Embryonic facial prominence (tissue), 1 donor: ENCODE results near the gene ITPR1.
"Not testable (repeated sequence)": the region's sequence is repeated elsewhere in the genome, so short reads cannot be mapped to it uniquely, and the experiment has no call there.

ENCODE experiments used
- DNase-seq: peaks from one replicate; pipeline ENCODE4 v3.0.0-alpha.2; 2016; ENCODE audit errors: extremely low spot score

Gene ITPR1

DNA sequence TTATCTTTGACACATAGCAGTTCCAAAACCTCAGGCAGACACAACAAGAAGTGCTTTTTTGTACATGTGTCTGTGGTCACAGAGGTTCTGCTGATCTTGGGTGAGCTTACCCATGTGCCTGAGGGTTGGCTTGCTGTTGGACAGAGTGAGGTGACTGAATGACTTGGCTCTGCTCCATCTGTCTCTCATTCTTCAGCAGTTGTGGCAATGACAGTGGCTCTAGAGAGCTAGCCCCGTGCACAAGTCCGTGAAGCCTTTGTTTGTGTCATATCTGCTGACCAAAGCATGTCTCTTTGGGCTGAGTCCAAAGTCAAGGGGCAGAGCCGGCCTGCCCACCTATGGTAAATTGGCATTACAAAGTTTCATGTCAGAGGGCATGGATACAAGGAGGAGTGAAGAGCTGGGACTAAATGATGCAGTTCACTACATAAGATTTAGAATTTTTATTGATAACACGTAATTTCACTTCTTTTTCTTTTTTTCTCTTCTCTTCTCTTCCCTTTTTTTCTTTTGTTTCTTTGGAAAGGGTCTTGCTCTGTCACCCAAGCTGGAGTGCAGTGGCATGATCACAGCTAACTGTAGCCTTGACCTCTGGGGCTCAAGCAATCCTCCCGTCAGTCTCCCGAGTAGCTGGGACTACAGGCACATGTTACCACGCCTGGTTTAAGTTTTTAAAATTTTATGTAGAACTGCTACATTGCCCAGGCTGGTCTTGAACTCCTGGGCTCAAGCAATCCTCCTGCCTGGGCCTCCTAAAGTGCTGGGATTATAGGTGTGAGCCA, 77.9 kb downstream of the ITPR1 start:
- DNase-seq: no peak

DNA sequence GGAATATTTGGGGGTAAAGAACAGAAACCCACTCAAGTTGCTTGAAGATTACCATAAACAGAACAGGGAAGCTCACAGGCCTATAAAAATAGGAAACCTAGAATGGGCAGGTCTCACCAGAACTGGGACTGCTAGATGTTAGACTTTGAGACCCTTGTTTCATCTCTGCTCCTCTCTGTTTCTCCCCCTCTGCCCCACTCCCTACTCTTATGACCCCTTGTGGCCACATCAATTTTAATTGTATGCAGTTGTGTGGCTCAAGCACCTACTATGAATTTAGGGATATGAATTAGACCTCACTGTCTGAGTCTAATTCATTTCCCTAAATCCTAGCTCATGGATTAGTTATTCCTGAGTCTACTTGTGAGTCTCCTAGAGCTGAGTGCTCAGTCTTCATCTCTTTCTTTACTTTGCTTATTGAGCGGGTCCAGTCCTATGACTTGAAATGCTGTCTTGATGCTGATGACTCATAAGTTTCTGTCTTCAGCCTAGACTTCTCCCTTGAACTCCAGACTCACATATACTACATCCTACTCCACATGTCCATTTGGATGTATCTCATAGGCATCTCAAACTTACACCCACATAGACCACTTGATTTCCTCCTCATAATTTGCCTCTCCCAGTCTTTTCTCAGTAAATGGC, 78.7 kb downstream of the ITPR1 start:
- DNase-seq: no peak

DNA sequence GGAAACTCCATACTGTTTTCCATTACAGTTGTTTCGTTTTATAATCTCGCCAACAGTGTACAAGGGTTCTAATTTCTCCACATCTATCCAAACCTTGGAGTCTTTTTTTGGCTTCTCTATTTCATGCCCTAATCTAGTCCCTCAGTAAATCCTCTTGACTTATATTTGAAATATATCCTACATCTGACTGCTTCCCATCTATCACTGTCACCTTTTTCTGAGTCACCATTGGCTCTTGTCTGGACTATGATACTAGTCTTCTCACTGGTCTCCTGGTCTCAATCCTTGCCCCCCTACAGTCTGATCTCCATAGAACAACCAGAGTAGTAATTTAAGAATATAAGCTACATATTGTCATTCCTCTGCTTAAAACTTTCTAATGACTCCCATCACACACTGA, 80.0 kb downstream of the ITPR1 start:
- DNase-seq: no peak

DNA sequence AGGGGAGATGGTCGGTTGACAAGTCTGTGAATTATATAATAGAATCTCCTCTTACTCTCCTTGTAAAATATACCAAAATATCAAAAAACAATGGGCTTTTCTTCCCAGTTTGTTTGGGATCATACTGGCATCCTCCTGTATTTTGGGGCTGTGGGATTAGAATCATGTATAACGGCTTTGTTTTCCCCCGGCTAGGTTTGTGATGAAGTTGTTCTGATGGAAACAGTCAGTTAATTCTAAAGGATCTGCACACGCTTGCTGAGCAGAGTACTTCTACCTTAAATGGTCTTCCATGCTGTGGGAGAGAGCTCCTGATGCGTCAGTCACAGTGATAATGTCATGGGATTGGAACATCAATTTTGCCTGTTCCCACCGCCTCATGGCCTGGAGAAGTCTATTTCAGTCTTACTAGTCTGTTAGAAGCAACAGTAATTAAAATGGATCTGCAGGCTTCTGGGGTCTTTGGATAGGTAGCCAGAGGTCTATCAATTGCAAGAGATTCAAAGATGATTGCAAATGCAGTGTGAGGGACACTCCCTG, 81.3 kb downstream of the ITPR1 start:
- DNase-seq: no peak

DNA sequence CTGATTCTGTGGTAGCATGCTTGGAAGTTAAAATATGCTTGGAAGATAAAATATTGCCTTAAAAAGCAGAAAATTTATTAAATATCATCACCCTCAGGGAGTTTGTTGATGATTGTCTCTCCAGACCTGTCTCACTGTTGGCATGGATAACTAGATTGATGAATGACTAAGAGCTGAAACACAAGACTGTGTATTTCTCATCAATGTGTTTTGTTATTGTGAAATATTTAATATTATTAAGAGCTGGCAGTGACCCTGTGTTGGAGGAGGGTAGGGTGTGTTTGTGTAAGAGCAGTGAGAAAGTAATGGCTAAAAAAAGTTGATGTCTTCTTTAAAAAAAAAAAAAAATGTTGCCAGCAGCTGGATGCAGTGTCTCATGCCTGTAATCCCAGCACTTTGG, 82.2 kb downstream of the ITPR1 start:
- DNase-seq: no peak

DNA sequence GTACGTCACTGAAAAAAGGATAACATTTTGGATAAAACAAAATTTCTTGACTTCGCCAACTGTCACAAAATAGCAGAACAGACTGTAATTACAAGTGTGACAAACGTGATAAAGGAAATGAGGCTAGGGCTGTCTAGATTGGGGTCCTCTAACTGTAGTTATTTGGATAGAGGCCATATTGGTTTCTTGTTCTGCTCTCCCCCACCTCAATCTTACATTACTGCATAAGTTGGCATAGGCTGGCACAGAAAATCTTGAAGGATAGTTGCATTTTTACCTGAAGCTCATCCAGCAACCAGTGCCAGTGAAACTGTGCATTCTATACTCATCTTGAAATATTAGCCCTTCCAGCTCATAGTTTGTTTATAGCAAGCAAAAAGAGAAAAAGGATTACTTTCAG, 84.6 kb downstream of the ITPR1 start:
- DNase-seq: no peak

DNA sequence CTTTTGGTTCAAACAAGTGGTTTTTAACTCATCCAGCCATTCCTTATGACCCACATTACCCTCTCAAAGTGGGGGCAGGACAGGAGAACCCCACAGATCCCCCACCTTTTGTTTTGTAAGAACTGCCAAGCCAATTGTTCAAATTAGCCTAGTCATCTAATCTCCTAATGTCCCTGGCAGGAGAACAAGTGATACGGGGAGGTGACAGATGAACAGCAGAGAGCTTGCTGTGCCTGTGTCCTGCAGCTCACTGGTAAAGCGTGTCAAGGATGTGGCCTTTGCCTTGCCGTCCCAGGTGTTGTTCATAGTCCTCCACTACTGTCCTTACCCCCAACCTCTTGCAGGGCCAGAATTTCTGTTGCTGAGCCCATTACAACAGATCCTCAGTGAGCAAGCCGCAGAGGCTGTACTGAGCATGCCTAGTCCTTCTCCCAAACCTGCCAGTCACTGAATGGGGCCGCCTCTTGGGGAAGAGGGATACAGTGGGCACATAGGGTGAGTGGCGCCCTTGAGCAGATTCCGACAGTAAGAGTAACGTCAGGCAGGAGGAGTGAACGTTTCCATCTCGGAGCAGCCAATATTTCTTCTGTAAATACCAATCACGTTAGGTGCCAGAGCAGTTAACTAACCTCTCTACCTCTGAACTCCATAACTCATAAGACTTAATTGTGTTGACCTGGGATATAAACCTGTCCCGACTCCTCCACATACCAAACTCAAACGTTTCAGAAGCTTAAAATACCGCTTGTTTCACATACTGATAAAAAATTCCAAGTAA, 87.4 kb downstream of the ITPR1 start:
- no peak for DNase-seq

DNA sequence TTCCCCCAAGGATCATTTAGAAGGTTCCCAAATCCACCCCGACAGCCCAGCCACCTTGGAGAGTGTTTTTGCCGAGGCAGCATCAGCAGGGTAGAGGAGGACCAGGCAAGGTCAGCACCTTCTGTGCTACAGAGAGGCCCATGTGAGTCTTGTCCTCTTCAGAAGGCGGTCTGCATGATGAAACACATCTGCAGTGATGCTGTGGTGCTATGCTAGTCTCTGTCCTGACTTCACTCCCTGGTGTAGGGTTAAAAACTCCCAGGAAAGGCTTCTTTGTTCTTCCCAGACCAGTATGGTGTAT, 87.9 kb downstream of the ITPR1 start:
- no peak for DNase-seq

DNA sequence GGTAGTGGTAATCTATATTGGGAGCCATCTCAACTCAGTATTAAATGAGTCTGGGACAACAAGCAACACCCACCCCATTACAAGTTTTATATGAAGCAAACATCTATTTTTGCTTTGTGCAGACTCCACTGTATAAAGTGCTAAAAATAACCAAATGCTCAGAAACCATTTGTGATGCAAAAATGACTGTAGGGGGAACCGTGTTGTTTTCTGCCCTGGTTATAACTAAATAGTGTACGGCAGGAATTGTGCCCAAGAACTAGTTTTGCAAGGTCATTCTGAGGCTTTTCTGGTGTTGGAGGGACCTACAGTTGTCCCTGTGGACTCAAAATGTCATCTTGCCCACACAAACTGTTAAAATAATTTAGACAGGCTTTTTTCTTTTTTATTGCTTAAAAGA, 88.3 kb downstream of the ITPR1 start:
- DNase-seq: no peak

DNA sequence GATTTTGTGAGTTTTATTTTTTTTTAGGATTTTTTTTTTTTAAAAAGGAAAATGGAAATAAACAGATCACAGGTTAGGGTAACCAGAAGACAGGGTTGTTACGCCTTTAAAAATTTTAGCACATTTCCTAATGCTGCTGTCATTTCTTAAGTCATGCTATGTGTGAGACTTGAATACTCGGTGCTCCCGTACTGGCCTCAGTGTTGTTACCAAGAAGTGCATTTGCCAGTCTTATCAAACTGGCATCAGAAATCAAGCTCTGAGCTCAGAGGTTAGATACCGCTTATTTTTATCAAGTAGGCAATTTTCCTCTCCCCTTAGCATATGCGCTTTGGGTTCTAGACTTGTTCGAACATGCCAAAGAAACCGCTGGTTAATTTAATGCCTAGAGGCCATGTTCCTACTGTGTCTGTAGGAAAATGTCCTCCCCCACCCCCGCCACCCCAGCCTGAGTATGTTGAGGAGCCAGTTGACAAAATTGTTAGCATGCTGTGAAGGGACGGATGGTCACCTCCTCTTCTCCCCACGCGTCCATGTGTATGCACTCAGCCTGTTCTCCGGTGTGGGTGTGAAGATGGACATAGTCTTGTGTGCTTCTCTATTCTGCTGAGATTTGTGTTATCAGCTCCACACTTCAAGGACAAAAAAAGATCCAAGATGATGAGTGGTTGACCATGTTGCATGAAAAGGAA, 88.9 kb downstream of the ITPR1 start:
- no peak for DNase-seq

DNA sequence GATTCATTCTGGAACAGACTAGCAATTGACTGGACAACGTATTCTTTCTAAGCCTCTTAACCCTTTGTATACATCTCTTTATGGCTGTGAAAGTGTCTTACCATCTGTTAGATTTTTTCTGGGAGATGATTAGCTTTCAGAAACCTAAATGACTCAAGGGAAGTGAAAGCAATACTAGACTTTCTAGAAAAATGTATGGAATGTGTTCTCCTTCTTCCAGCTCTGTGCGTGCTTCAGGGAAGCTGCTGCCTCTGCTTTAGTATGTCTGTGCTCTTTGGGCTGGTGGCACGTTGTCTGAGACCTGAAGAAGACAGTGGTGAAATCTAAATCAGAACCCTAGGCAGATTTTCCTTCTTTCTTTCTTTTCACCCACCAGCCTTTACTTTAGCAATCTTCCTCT, 89.5 kb downstream of the ITPR1 start:
- DNase-seq: no peak

DNA sequence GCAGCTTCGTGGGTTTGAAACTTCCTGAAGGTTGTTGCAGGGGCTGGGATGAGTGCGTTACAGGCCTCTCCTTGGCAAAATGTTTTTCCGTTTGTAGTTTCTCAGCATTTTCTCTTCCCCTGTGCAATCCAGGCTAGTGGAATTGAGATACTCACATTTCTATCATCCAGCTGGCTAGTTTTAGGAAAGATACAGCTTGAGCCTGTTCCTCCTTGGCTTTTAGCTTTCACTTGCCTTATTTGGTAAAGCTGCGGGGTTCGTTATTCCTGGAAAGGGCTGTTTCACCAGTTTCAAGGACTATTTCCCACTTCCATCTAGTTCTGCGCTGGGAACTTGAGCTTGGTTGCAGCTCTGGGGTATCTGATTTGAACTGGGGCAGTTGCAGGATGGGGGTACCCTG, 90.3 kb downstream of the ITPR1 start:
- no peak for DNase-seq

DNA sequence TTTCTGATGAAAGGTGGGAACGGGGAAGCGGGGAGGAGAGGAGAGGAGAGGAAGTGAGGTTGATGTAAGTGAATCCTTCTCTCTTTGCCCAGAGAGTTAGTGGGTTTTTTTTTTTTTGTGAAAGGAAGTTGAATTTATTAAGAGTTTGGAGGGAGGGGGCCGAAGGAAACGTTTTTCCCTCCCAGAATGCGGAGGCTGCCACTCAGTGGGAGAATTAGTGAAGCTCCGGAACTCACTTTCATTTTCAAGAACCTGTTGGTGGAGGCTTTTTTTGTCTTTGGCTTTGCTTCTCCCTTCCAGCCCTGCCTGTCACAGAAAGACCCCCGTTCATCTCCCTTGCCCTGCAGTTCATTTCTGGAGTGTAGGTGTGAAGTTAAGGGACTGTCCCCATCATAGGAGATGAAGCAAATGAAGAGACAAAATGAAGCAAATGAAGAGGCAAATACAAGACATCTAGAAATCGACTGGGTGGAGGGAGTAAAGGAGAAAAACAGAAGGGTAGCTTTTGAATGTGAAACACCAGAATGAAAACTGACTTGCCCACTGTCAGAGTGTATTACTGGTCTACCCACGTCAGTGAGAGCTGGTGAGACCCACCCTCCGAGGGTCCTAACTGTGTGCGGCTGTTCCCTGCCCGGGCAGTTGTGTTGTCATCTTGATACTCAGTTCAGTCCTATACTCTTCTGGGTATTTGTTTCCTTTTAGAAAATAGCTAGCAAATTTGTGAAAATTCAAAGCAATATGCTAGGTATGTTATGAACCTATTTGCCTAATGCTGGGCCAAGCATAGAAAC, 91.5 kb downstream of the ITPR1 start:
- no peak for DNase-seq

DNA sequence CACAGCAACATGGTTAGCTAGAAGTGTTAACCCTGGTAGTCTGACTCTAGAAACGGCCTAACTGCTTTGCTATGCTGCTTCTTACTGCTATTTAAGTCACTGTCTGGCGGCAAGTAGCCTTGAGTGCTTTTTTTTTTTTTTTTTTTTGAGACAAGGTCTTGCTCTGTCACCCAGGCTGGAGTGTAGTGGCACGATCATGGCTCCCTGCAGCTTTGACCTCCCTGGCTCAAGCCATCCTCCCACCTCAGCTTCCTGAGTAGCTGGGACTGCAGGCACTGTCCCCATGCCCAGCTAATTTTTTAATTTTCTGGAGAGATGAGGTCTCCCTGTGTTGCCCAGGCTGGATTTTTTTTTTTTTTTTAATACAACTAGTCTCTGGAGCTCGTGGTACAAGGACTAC, 93.2 kb downstream of the ITPR1 start:
- no peak for DNase-seq

DNA sequence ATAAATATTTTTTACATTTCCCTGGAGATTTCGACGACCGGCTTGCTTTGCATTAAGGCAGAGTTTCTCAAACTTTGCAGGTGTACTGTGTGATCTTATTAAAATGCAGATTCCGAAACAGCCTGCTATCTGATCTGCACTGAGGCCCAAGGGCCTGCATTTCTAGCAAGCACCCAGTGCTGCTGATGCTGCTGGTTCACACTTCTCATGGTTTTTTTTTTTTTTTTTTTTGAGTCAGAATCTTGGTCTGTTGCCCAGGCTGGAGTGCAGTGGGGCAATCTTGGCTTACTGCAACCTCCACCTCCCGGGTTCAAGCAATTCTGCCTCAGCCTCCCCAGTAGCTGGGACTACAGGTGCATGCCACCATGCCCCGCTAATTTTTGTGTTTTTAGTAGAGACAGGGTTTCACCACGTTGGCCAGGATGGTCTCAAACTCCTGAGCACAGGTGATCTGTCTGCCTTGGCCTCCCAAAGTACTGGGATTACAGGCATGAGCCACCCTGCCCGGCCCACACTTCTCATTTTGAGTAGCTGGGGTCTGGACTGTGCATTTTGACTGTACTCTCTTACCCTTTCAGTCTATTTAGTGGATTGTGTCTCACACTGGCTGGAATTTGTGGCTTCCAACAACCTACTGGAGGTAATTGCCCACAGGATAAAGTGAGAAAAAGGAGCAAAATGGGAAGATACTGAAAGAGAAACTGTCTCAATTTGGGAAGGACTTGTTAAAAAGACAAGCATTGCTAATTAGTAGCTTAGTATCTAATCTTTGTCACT, 94.1 kb downstream of the ITPR1 start:
- DNase-seq: no peak

DNA sequence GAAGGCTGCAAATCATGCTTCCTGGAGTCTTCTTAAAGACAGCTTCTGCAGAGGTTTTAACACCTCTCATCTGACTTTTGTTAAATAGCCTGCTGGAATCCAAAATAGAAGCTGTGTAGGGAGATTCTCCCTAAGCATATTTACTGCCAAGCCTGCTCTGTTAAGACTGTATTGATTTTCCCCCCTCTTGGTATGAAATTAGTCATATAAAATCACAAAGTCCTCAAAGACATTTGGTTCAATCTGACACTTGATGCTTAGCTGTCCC, 94.6 kb downstream of the ITPR1 start:
- no peak for DNase-seq

DNA sequence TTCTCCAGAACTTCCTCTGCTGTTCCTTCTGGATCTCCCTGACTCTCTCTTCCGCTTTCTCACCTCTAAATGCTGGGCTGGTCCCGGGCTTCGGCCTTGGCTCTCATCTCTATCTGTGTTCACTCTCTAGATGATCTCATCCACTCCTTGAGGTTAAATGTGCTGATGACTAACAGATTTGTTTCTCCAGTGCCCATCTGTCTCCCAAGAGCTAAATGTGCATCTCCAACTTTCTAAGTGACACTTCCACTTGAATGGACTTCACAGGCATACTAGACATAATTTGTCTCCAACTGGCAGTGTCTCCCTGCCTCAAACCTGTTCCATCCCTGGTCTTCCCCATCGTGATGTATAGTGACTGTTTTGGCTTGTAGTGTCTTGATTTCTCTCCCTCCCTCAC, 95.3 kb downstream of the ITPR1 start:
- DNase-seq: no peak

DNA sequence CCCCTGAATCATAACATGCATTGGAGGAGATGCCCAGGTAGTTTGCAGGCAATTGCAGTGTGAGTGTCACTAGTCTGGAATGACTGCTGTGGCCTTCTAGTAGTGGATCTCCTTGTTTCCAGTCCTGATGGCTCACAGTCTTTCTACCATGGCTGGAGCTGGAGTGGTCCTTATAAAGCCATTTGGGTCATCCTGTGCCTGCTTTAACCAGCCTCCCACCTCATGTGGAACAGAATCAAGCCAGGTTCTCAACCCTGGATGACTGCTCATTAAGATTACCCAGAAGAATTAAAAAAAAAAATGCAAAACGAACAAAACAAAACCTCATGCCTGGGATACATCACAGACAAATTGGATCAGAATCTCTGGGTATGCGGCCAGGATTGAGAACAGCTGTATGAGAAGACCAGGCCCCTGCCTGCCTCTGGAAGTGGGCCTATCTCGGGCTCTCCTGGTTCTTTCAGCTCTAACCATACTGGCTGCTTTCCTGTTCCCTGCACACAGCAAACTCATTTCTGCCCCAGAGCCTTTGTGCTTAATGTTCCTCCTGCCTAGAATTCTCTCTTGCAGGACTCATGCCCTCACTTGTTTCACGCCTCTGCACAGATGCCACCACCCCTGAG, 96.4 kb downstream of the ITPR1 start:
- DNase-seq: no peak

DNA sequence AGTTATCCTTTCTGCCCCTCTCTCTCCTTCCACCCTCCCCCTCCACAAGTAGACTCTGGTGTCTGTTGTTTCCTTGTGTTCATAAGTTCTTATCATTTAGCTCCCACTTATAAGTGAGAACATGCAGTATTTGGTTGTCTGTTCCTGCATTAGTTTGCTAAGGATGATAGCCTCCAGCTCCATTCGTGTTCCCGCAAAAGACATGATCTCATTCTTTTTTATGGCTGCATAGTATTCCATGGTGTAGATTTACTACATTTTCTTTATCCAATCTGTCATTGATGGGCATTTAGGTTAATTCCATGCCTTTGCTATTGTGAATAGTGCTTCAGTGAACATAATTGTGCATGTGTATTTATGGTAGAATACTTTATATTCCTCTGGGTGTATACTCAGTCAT, 97.7 kb downstream of the ITPR1 start:
- DNase-seq: not testable (repeated sequence)

DNA sequence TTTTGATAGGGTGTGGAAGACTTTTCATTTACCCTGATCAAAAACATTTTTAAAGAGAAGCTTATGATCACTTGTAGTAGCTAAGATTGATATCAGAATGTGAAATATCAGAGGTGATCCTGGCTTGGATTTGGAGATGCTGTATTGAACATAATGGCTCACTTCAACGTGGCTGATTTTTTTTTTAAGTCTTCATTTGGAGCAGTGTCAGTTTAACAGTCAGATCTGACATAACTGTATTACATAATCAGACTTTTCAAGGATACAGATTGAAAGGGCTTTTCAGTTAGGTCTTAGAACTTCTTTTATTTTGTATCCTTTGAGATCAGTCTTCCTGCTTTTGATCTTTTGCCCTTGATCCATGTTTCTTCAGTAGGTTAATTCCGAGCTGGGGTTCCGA, 98.5 kb downstream of the ITPR1 start:
- DNase-seq: no peak
